ENCODE measurements around the gene C12orf42.

C12orf42 gene

GRCh38 chr12:103495469-103496456, at the start of gene C12orf42:
C12orf42 (minus strand) TSS chr12:103495968; CDS start chr12:103478426, 17,542 bp downstream.
- TF ChIP-seq ZNF274 (IDR thresholded peaks at IDR 0.05; ENCODE audit: low read depth, low read length), result no peak
- peak within 1 kb of the TSS; percentile 66; the same call in 1 of the 2 replicates for H3K4me3 ChIP-seq (ENCODE audit: low read length)

GRCh38 chr12:103542078-103542477, 46.3 kb upstream of the C12orf42 start:
- TF ChIP-seq ZNF274 (IDR thresholded peaks at IDR 0.05; ENCODE audit: low read depth, low read length), result no peak
- H3K4me3 ChIP-seq (ENCODE audit: low read length), result no peak overlapping the region

GRCh38 chr12:103540319-103540718, 44.6 kb upstream of the C12orf42 start:
- no peak for TF ChIP-seq ZNF274 (IDR thresholded peaks at IDR 0.05; ENCODE audit: low read depth, low read length)
- H3K4me3 ChIP-seq (ENCODE audit: low read length), result no peak overlapping the region

- TF ChIP-seq ZNF274 (IDR thresholded peaks at IDR 0.05; ENCODE audit: low read depth, low read length), result no peak
Observed at GRCh38 chr12:103538397-103538796, 42.6 kb upstream of the C12orf42 start.

GRCh38 chr12:103530307-103531066, 34.7 kb upstream of the C12orf42 start:
- H3K4me3 ChIP-seq (ENCODE audit: low read length), result no peak overlapping the region
- no peak for TF ChIP-seq ZNF274 (IDR thresholded peaks at IDR 0.05; ENCODE audit: low read depth, low read length)

More at GRCh38 chr12:103538397-103538796, 42.6 kb upstream of the C12orf42 start:
- H3K4me3 ChIP-seq (ENCODE audit: low read length), result no peak overlapping the region

- H3K4me3 ChIP-seq (ENCODE audit: low read length), result no peak overlapping the region
- TF ChIP-seq ZNF274 (IDR thresholded peaks at IDR 0.05; ENCODE audit: low read depth, low read length), result no peak
Observed at GRCh38 chr12:103529306-103529705, 33.5 kb upstream of the C12orf42 start.

- no peak overlapping the region for H3K4me3 ChIP-seq (ENCODE audit: low read length)
- TF ChIP-seq ZNF274 (IDR thresholded peaks at IDR 0.05; ENCODE audit: low read depth, low read length), result no peak
Observed at GRCh38 chr12:103524238-103524875, 28.6 kb upstream of the C12orf42 start.

GRCh38 chr12:103523771-103524170, 28.0 kb upstream of the C12orf42 start:
- H3K4me3 ChIP-seq (ENCODE audit: low read length), result no peak overlapping the region
- TF ChIP-seq ZNF274 (IDR thresholded peaks at IDR 0.05; ENCODE audit: low read depth, low read length), result no peak

- no peak overlapping the region for H3K4me3 ChIP-seq (ENCODE audit: low read length)
- no peak for TF ChIP-seq ZNF274 (IDR thresholded peaks at IDR 0.05; ENCODE audit: low read depth, low read length)
Observed at GRCh38 chr12:103520686-103521215, 25.0 kb upstream of the C12orf42 start.

GRCh38 chr12:103519632-103520031, 23.9 kb upstream of the C12orf42 start:
- TF ChIP-seq ZNF274 (IDR thresholded peaks at IDR 0.05; ENCODE audit: low read depth, low read length), result no peak
- H3K4me3 ChIP-seq (ENCODE audit: low read length), result no peak overlapping the region

- TF ChIP-seq ZNF274 (IDR thresholded peaks at IDR 0.05; ENCODE audit: low read depth, low read length), result no peak
- H3K4me3 ChIP-seq (ENCODE audit: low read length), result no peak overlapping the region
Observed at GRCh38 chr12:103518899-103519298, 23.1 kb upstream of the C12orf42 start.

GRCh38 chr12:103517161-103517560, 21.4 kb upstream of the C12orf42 start:
- no peak for TF ChIP-seq ZNF274 (IDR thresholded peaks at IDR 0.05; ENCODE audit: low read depth, low read length)
- no peak overlapping the region for H3K4me3 ChIP-seq (ENCODE audit: low read length)

- no peak overlapping the region for H3K4me3 ChIP-seq (ENCODE audit: low read length)
- TF ChIP-seq ZNF274 (IDR thresholded peaks at IDR 0.05; ENCODE audit: low read depth, low read length), result no peak
Observed at GRCh38 chr12:103515341-103515740, 19.6 kb upstream of the C12orf42 start.

GRCh38 chr12:103513875-103514274, 18.1 kb upstream of the C12orf42 start:
- TF ChIP-seq ZNF274 (IDR thresholded peaks at IDR 0.05; ENCODE audit: low read depth, low read length), result no peak
- no peak overlapping the region for H3K4me3 ChIP-seq (ENCODE audit: low read length)
